GM23248 (cell line): ENCODE results near the gene MFNG.

Source experiments
- EZH2 ChIP-seq: fragments of 200-600 bp; sonication (generic); IDR thresholded peaks from 2 replicates; pipeline ENCODE4 v1.6.1; 2018; ENCODE audit warnings: antibody characterized with exemption, mild to moderate bottlenecking; ENCODE audit not compliant: insufficient read depth, poor library complexity, severe bottlenecking
- EZH2phosphoT487 ChIP-seq: fragments of 200-600 bp; sonication (generic); IDR thresholded peaks from 2 replicates; pipeline ENCODE4 v1.6.1; 2018; ENCODE audit warnings: antibody characterized with exemption, moderate library complexity, mild to moderate bottlenecking, low read depth; ENCODE audit not compliant: insufficient read depth

DNA sequence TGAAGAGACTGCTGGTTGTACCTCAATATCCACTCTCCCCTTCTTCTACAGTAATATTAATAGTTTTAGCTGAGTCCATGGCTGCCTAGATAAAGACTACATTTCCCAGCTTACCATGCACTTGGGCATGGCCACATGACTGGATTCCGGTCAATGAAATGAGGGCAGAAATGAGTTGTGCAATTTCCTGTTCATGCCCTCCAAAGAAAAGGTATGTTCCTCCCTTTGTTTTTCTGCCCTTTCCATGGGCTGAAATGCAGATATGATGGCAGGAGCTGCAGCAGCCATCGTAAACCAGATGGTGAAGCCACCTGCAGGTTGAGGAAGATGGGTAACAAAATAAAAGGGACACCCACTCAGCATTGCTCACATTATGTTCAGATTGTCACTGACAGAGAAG lies 43.6 kb downstream of the MFNG start:
- TF ChIP-seq EZH2 (no peak), EZH2phosphoT487 (no peak)
